WTC11 (cell line): ENCODE results near the gene SLC9C1. TPM values are rescaled to one million over a fixed set of nuclear protein-coding genes. Genes with fewer than 3 reads are reported as not detected.

Experiments used
- ATAC-seq: fragments of 200-7000 bp; cut with Tn5 transposase; 2 replicates; pipeline ENCODE4 v1.10.0; 2021; ENCODE audit warnings: mild to moderate bottlenecking, moderate library complexity
- CTCF ChIA-PET: fragments of 300-600 bp; sonication (Branson Sonifier 250); formaldehyde crosslinking; loops from one replicate; lab custom pipeline; 2021; ENCODE audit warnings: antibody characterized with exemption; lab: Charles Lee
- POLR2A ChIA-PET: fragments of 350-600 bp; sonication (Branson Sonifier 250); formaldehyde crosslinking; loops from one replicate; lab custom pipeline; 2021; ENCODE audit warnings: antibody characterized with exemption; lab: Charles Lee
- DNase-seq: peaks from one replicate; pipeline ENCODE4 v3.0.0; 2021; ENCODE audit warnings: low spot score
- H3K27ac Mint-ChIP-seq: 2 replicates; pipeline ENCODE4 v1.8.0; 2021; ENCODE audit warnings: mixed read lengths
- H3K27me3 Mint-ChIP-seq: 2 replicates; pipeline ENCODE4 v1.8.0; 2021; ENCODE audit warnings: low read depth, mild to moderate bottlenecking, moderate library complexity, mixed read lengths
- H3K36me3 Mint-ChIP-seq: 2 replicates; pipeline ENCODE4 v1.8.0; 2021; ENCODE audit warnings: mixed read lengths
- H3K4me1 Mint-ChIP-seq: 2 replicates; pipeline ENCODE4 v1.8.0; 2022; ENCODE audit warnings: mixed read lengths
- H3K4me3 Mint-ChIP-seq: 2 replicates; pipeline ENCODE4 v1.8.0; 2021; ENCODE audit warnings: mild to moderate bottlenecking, moderate library complexity, mixed read lengths
- H3K9me3 Mint-ChIP-seq: 2 replicates; pipeline ENCODE4 v1.8.0; 2021; ENCODE audit warnings: mixed read lengths
- ATF1 ChIP-seq: sonication (generic); formaldehyde crosslinking; IDR thresholded peaks from 2 replicates; pipeline ENCODE4 v1.8.1; 2023; ENCODE audit warnings: mild to moderate bottlenecking, moderate library complexity, missing genetic modification reagents
- ATF2 ChIP-seq: sonication (generic); formaldehyde crosslinking; IDR thresholded peaks from 2 replicates; pipeline ENCODE4 v1.8.1; 2022; ENCODE audit warnings: low read depth, missing genetic modification reagents, borderline replicate concordance
- ATF6 ChIP-seq: sonication (generic); formaldehyde crosslinking; IDR thresholded peaks from 2 replicates; pipeline ENCODE4 v1.8.1; 2023; ENCODE audit warnings: mild to moderate bottlenecking, missing genetic modification reagents
- E2F1 ChIP-seq: sonication (generic); formaldehyde crosslinking; IDR thresholded peaks from 2 replicates; pipeline ENCODE4 v1.8.0; 2022; ENCODE audit warnings: mild to moderate bottlenecking, missing genetic modification reagents
- FOXP4 ChIP-seq: sonication (generic); formaldehyde crosslinking; IDR thresholded peaks from 2 replicates; pipeline ENCODE4 v1.8.0; 2022; ENCODE audit warnings: mild to moderate bottlenecking, missing genetic modification reagents
- GTF2I ChIP-seq: fragments of 250-450 bp; sonication (Bioruptor Pico); conservative IDR thresholded peaks from 2 replicates; pipeline ENCODE4 v1.4.0; 2021; ENCODE audit warnings: mild to moderate bottlenecking
- JAZF1 ChIP-seq: fragments of 250-450 bp; sonication (Bioruptor Pico); IDR thresholded peaks from 2 replicates; pipeline ENCODE4 v1.9.0; 2021; ENCODE audit warnings: moderate library complexity, mild to moderate bottlenecking, inconsistent platforms
- JUN ChIP-seq: sonication (generic); formaldehyde crosslinking; IDR thresholded peaks from 2 replicates; pipeline ENCODE4 v1.8.0; 2023; ENCODE audit warnings: mild to moderate bottlenecking, missing genetic modification reagents
- NR2C2 ChIP-seq: sonication (generic); formaldehyde crosslinking; IDR thresholded peaks from 2 replicates; pipeline ENCODE4 v1.8.0; 2022; ENCODE audit warnings: mild to moderate bottlenecking, missing genetic modification reagents
- OVOL2 ChIP-seq: fragments of 250-450 bp; sonication (Bioruptor Pico); IDR thresholded peaks from 2 replicates; pipeline ENCODE4 v1.9.0; 2021; ENCODE audit warnings: mild to moderate bottlenecking, borderline replicate concordance
- RELA ChIP-seq: sonication (generic); formaldehyde crosslinking; IDR thresholded peaks from 2 replicates; pipeline ENCODE4 v1.8.1; 2022; ENCODE audit warnings: missing genetic modification reagents, mild to moderate bottlenecking, borderline replicate concordance
- RORB ChIP-seq: fragments of 250-450 bp; sonication (Bioruptor Pico); IDR thresholded peaks from 2 replicates; pipeline ENCODE4 v1.9.0; 2021; ENCODE audit warnings: mild to moderate bottlenecking
- TCF7 ChIP-seq: sonication (generic); formaldehyde crosslinking; IDR thresholded peaks from 2 replicates; pipeline ENCODE4 v1.8.0; 2022; ENCODE audit warnings: mild to moderate bottlenecking, low read depth, missing genetic modification reagents, moderate library complexity
- TEAD1 ChIP-seq: sonication (generic); formaldehyde crosslinking; IDR thresholded peaks from 2 replicates; pipeline ENCODE4 v1.8.0; 2022; ENCODE audit warnings: mild to moderate bottlenecking, missing genetic modification reagents
- TEAD4 ChIP-seq: sonication (generic); formaldehyde crosslinking; IDR thresholded peaks from 2 replicates; pipeline ENCODE4 v1.8.0; 2022; ENCODE audit warnings: mild to moderate bottlenecking, missing genetic modification reagents
- ZMAT4 ChIP-seq: fragments of 250-450 bp; sonication (Bioruptor Pico); IDR thresholded peaks from 2 replicates; pipeline ENCODE4 v1.9.0; 2021; ENCODE audit warnings: mild to moderate bottlenecking
- ZNF423 ChIP-seq: fragments of 250-450 bp; sonication (Bioruptor Pico); IDR thresholded peaks from 2 replicates; pipeline ENCODE4 v2.1.2; 2022; ENCODE audit warnings: mild to moderate bottlenecking, moderate library complexity
- ZNF512 ChIP-seq: sonication (generic); formaldehyde crosslinking; IDR thresholded peaks from 2 replicates; pipeline ENCODE4 v1.8.1; 2022; ENCODE audit warnings: missing genetic modification reagents, borderline replicate concordance
- total RNA-seq: library from RNA; stranded (reverse); gene quantifications from 3 replicates; pipeline ENCODE4 v1.2.3, GENCODE V29; 2021
- TF ChIP-seq, protein P1 (sequence below): sonication (generic); formaldehyde crosslinking; IDR thresholded peaks from 2 replicates; pipeline ENCODE4 v1.8.1; 2022; ENCODE audit warnings: mild to moderate bottlenecking, moderate library complexity, missing genetic modification reagents

SLC9C1 gene
- total RNA-seq, 1 experiment from 2014 or later, result 3.5 TPM

DNA sequence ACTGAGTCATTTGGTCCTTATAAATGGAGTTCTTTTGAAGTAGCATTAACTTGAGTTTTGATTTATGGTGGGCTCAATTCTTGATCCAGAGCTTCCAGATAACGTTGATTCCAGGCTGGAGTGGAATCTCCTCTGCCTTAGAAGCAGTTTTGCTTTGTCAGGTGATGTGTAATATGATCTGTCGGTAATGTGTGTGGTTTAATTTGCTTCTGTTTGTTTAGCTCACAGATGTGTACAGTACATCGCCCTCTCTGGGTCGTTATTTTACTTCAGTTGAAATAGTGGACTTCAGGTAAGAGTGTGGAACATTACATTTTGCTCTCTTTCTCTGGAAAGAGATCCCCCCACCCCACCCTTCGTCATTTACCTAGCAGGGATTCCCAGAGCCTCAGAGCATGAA lies 184.7 kb downstream of the SLC9C1 start:
- ATAC-seq (no peak), DNase-seq (no peak)
- H3K4me3 Mint-ChIP-seq, result no peak overlapping the region
- no peak overlapping the region; the same call in 1 of the 2 replicates for H3K27ac Mint-ChIP-seq
- CTCF ChIA-PET, result no interaction called here
- no peaks in the 10 kb centered on the region for H3K27me3 Mint-ChIP-seq
- no peaks in the 10 kb centered on the region for H3K9me3 Mint-ChIP-seq
- H3K4me1 Mint-ChIP-seq, result peaks cover 11% of the 10 kb centered on the region
- POLR2A ChIA-PET, result no interaction called here
- H3K36me3 Mint-ChIP-seq, result peaks cover 14% of the 10 kb centered on the region
- TF ChIP-seq ZNF423 (no peak), E2F1 (CRISPR knock-in tag) (no peak), OVOL2 (CRISPR knock-in tag) (no peak), TEAD4 (CRISPR knock-in tag) (no peak), ATF1 (CRISPR knock-in tag) (no peak), TEAD1 (CRISPR knock-in tag) (no peak), TCF7 (CRISPR knock-in tag) (no peak), ATF6 (CRISPR knock-in tag) (no peak), NR2C2 (no peak), ZNF512 (no peak), ZMAT4 (CRISPR knock-in tag) (no peak), JAZF1 (CRISPR knock-in tag) (no peak), FOXP4 (no peak), GTF2I (CRISPR knock-in tag) (no peak), RORB (no peak), JUN (CRISPR knock-in tag) (no peak), RELA (CRISPR knock-in tag) (no peak), ATF2 (no peak)
- TF ChIP-seq, protein P1, sequence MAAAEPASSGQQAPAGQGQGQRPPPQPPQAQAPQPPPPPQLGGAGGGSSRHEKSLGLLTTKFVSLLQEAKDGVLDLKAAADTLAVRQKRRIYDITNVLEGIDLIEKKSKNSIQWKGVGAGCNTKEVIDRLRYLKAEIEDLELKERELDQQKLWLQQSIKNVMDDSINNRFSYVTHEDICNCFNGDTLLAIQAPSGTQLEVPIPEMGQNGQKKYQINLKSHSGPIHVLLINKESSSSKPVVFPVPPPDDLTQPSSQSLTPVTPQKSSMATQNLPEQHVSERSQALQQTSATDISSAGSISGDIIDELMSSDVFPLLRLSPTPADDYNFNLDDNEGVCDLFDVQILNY, result no peak
